ENCODE results near the gene TFF3.

Gene TFF3

GRCh38 chr21:42358261-42358660 lies 43.1 kb upstream of the TFF3 start:
- TF ChIP-seq ZFX (IDR thresholded peaks at IDR 0.05) (no peak), CTCF (conservative IDR thresholded peaks at IDR 0.05) (no peak)

GRCh38 chr21:42357307-42357706 lies 42.1 kb upstream of the TFF3 start:
- TF ChIP-seq ZFX (IDR thresholded peaks at IDR 0.05): no peak
- no peak overlapping the region for H3K27ac ChIP-seq

More at GRCh38 chr21:42358261-42358660, 43.1 kb upstream of the TFF3 start:
- no peak overlapping the region for H3K27ac ChIP-seq

- no peak overlapping the region for H3K27ac ChIP-seq
- TF ChIP-seq CTCF (conservative IDR thresholded peaks at IDR 0.05) (no peak), ZFX (IDR thresholded peaks at IDR 0.05) (no peak)
Measured at GRCh38 chr21:42356650-42357049, 41.4 kb upstream of the TFF3 start.

GRCh38 chr21:42356046-42356445 lies 40.8 kb upstream of the TFF3 start:
- TF ChIP-seq CTCF (conservative IDR thresholded peaks at IDR 0.05) (no peak), ZFX (IDR thresholded peaks at IDR 0.05) (no peak)
- no peak overlapping the region for H3K27ac ChIP-seq

GRCh38 chr21:42353623-42354022 lies 38.4 kb upstream of the TFF3 start:
- TF ChIP-seq ZFX (IDR thresholded peaks at IDR 0.05): no peak
- TF ChIP-seq CTCF (conservative IDR thresholded peaks at IDR 0.05): no peak
- no peak overlapping the region for H3K27ac ChIP-seq

- H3K27ac ChIP-seq: no peak overlapping the region
- TF ChIP-seq ZFX (IDR thresholded peaks at IDR 0.05) (no peak), CTCF (conservative IDR thresholded peaks at IDR 0.05) (no peak)
Measured at GRCh38 chr21:42352441-42353095, 37.4 kb upstream of the TFF3 start.

- TF ChIP-seq ZFX (IDR thresholded peaks at IDR 0.05) (no peak), CTCF (conservative IDR thresholded peaks at IDR 0.05) (no peak)
- no peak overlapping the region for H3K27ac ChIP-seq
Measured at GRCh38 chr21:42351626-42352440, 36.6 kb upstream of the TFF3 start.

Measured in C4-2B (cell line).